Stomach (tissue), 9 donors: ENCODE results near the gene NAA20. TPM values are rescaled to one million over a fixed set of nuclear protein-coding genes. Genes with fewer than 3 reads are reported as not detected.

ENCODE experiments used
- DNase-seq, 2 donors: peaks; one replicate each; pipeline versions ENCODE4 v3.0.0 to v3.0.0-alpha.2; 2013 to 2019
- H3K27ac ChIP-seq, 5 donors: fragments of 200-600 bp in 4 of 5; sonication (generic) in 4 of 5; one replicate each; pipeline ENCODE4 v1.5.1; 2013 to 2019; ENCODE audit warnings: mild to moderate bottlenecking in 1 of 5, moderate library complexity in 1 of 5
- H3K27me3 ChIP-seq, 3 donors: fragments of 200-600 bp; sonication (generic); one replicate each; pipeline ENCODE4 v1.5.1; 2017 to 2019; ENCODE audit warnings: mixed run types in 1 of 3
- H3K36me3 ChIP-seq, 4 donors: fragments of 200-600 bp; sonication (generic); 1 replicate in 3 of 4; 2 replicates in 1 of 4; pipeline ENCODE4 v1.5.1; 2016 to 2019
- H3K4me1 ChIP-seq, 4 donors: fragments of 200-600 bp; sonication (generic); one replicate each; pipeline ENCODE4 v1.5.1; 2016 to 2019
- H3K4me3 ChIP-seq, 4 donors: fragments of 200-600 bp; sonication (generic) in 3 of 4; one replicate each; pipeline ENCODE4 v1.5.1; 2016 to 2019; ENCODE audit warnings: mild to moderate bottlenecking in 1 of 4
- H3K9me3 ChIP-seq, 4 donors: fragments of 200-600 bp; sonication (generic); one replicate each; pipeline ENCODE4 v1.5.1; 2016 to 2019
- CTCF ChIP-seq, 7 experiments: fragments of 450-650 bp in 4 of 7; fragments of 200-600 bp in 3 of 7; sonication (generic) in 3 of 7; IDR thresholded peaks; one replicate each; pipeline ENCODE4 v1.5.1; 2016 to 2019; ENCODE audit warnings: antibody characterized with exemption in 7 of 7, control low read depth in 2 of 7, mild to moderate bottlenecking in 1 of 7
- EP300 ChIP-seq: sonication (generic); formaldehyde crosslinking; IDR thresholded peaks from one replicate; pipeline ENCODE4 v1.6.1; 2017; ENCODE audit warnings: antibody characterized with exemption
- POLR2A ChIP-seq, 4 donors: fragments of 450-650 bp; IDR thresholded peaks; one replicate each; pipeline ENCODE4 v1.6.1; 2016; ENCODE audit warnings: antibody characterized with exemption in 4 of 4, control low read depth in 2 of 4, mild to moderate bottlenecking in 1 of 4, moderate library complexity in 1 of 4
- POLR2AphosphoS5 ChIP-seq, 3 donors: sonication (generic); formaldehyde crosslinking; IDR thresholded peaks; one replicate each; pipeline ENCODE4 v1.6.1; 2016; ENCODE audit warnings: antibody characterized with exemption in 3 of 3
- WGBS, 5 donors: extraction: QIAGEN DNeasy Blood & Tissue Kit in 3 of 5; methylation state at CpG; one replicate each; pipeline versions ENCODE4 v1.1.5 to v1.1.7; 2013 to 2018; 5-methylcytosine and 5-hydroxymethylcytosine counted together
- intact Hi-C: fragments of 100-400 bp; cut with DNase I; formaldehyde crosslinking; loops from one replicate; pipeline ENCODE4 v1.15.1; 2023; ENCODE audit warnings: low total_unique reads
- polyA plus RNA-seq, 3 donors: library from polyadenylated mRNA; stranded (reverse); fragments of 200-250 nt; gene quantifications; one replicate each; pipeline ENCODE4 v1.2.3, GENCODE V29; 2013
- total RNA-seq, 5 donors: library from RNA; depleted of rRNA; stranded (reverse); fragments of >200 nt; gene quantifications; one replicate each; pipeline versions ENCODE4 v1.1.0 to v1.2.3, GENCODE V29; 2014 to 2016
- donor health status: healthy with polysubstance abuse.
- donor health status: Bipolar disorder and iron deficiency.
- donor health status: healthy.

NAA20 gene
- total and polyA plus RNA-seq, 8 donors: 7.1 to 114 (median 46.8) TPM; not detected in 1

- Histone ChIP-seq H3K27ac (no peak overlapping the region), H3K36me3 (peaks cover 0 to 46% (median 12%) of the 10 kb centered on the region in 4 donors), H3K9me3 (no peaks in the 10 kb centered on the region), H3K27me3 (no peaks in the 10 kb centered on the region), H3K4me1 (peaks cover 26 to 47% (median 38%) of the 10 kb centered on the region in 4 donors), H3K4me3 (no peak overlapping the region)
- TF ChIP-seq EP300 (no peak), POLR2AphosphoS5 (IDR thresholded peaks at IDR 0.05) (no peak), CTCF (IDR thresholded peaks at IDR 0.05) (no peak), POLR2A (IDR thresholded peaks at IDR 0.05) (no peak)
- intact Hi-C loops: no loop called here
- WGBS, 5 donors: 83 to 91% (median 86%) methylated on average over 11 of the region's 11 CpGs
- no peak for DNase-seq
These were observed 46.0 kb upstream of the NAA20 start for GRCh38 chr20:19971116-19971515.

- Histone ChIP-seq H3K27ac (peak overlapping the region; percentile 88 to 95 (median 91)), H3K9me3 (no peaks in the 10 kb centered on the region), H3K4me3 (peak overlapping the region; percentile 47 to 67 (median 53)), H3K4me1 (peaks cover 40 to 57% (median 45%) of the 10 kb centered on the region in 4 donors), H3K27me3 (no peaks in the 10 kb centered on the region), H3K36me3 (peaks cover 0 to 23% (median 12%) of the 10 kb centered on the region in 4 donors)
- TF ChIP-seq EP300 (no peak), POLR2A (IDR thresholded peaks at IDR 0.05) (no peak), POLR2AphosphoS5 (IDR thresholded peaks at IDR 0.05) (peak; percentile 27 to 60 (median 47)), CTCF (IDR thresholded peaks at IDR 0.05) (no peak)
- WGBS, 5 donors: 12 to 31% (median 16%) methylated on average over 7 of the region's 7 CpGs
- peak; percentile 42 to 66 for DNase-seq
- intact Hi-C loops: no loop called here
These were observed 43.1 kb upstream of the NAA20 start for GRCh38 chr20:19973961-19974629.

- intact Hi-C loops: no loop called here
- H3K27me3 ChIP-seq: no peaks in the 10 kb centered on the region
- peak; percentile 88 to 94 for DNase-seq
- H3K4me3 ChIP-seq: peak overlapping the region; percentile 47 to 67 (median 53)
- WGBS, 5 donors: 1 to 33% (median 12%) methylated on average over 14 to 44 of the region's 44 CpGs
- peak overlapping the region; percentile 88 to 95 (median 91) for H3K27ac ChIP-seq
- H3K36me3 ChIP-seq: peaks cover 0 to 16% (median 12%) of the 10 kb centered on the region in 4 donors
- no peak for TF ChIP-seq EP300
- TF ChIP-seq CTCF (IDR thresholded peaks at IDR 0.05): no peak
- TF ChIP-seq POLR2A (IDR thresholded peaks at IDR 0.05): no peak
- peak in 2 of 3 donors; percentile 49 to 84 for TF ChIP-seq POLR2AphosphoS5 (IDR thresholded peaks at IDR 0.05)
- no peaks in the 10 kb centered on the region for H3K9me3 ChIP-seq
- H3K4me1 ChIP-seq: peaks cover 45 to 64% (median 51%) of the 10 kb centered on the region in 4 donors
These were observed 42.3 kb upstream of the NAA20 start for GRCh38 chr20:19974630-19975435.

GRCh38 chr20:19975436-19975799 lies 41.7 kb upstream of the NAA20 start:
- Histone ChIP-seq H3K27me3 (no peaks in the 10 kb centered on the region), H3K9me3 (no peaks in the 10 kb centered on the region), H3K4me3 (peak overlapping the region; percentile 47 to 67 (median 53)), H3K4me1 (peaks cover 49 to 70% (median 56%) of the 10 kb centered on the region in 4 donors), H3K36me3 (peaks cover 0 to 16% (median 11%) of the 10 kb centered on the region in 4 donors), H3K27ac (peak overlapping the region; percentile 88 to 95 (median 91))
- WGBS, 5 donors: 14 to 42% (median 17%) methylated on average over 17 to 18 of the region's 18 CpGs
- TF ChIP-seq EP300 (no peak), POLR2AphosphoS5 (IDR thresholded peaks at IDR 0.05) (no peak), POLR2A (IDR thresholded peaks at IDR 0.05) (no peak), CTCF (IDR thresholded peaks at IDR 0.05) (no peak)
- DNase-seq: no peak
- intact Hi-C loops: no loop called here
